H7 (cell line): Measurements from ENCODE around the gene PIGU. TPM values are rescaled to one million over a fixed set of nuclear protein-coding genes. Genes with fewer than 3 reads are reported as not detected.
"Not testable (repeated sequence)": the region's sequence is repeated elsewhere in the genome, so short reads cannot be mapped to it uniquely, and the experiment has no call there.

Experiments used
- DNase-seq: peaks from one replicate; pipeline ENCODE4 v3.0.0; 2012
- H3K27me3 ChIP-seq: 2 replicates; pipeline ENCODE4 v1.6.0; 2011; ENCODE audit warnings: mild to moderate bottlenecking, low read length; ENCODE audit not compliant: control insufficient read depth, insufficient read depth
- H3K36me3 ChIP-seq: replicated peaks from 2 replicates; pipeline ENCODE4 v1.5.1; 2011; ENCODE audit warnings: low read length; ENCODE audit not compliant: control insufficient read depth, insufficient read depth
- H3K4me3 ChIP-seq: 2 replicates; pipeline ENCODE4 v1.5.1; 2011; ENCODE audit warnings: low read depth, mild to moderate bottlenecking, control low read depth, low read length, moderate library complexity; ENCODE audit not compliant: insufficient read depth
- total RNA-seq: library from RNA; depleted of rRNA; stranded (reverse); fragments of >200 nt; shearing (Covaris generic); gene quantifications from 2 replicates; pipeline ENCODE4 v1.2.3, GENCODE V29; 2014

The PIGU gene
- total RNA-seq, 1 experiment from 2014 or later = 28.6 TPM

GRCh38 chr20:34628026-34628425, 48.9 kb downstream of the PIGU start:
- no peaks in the 10 kb centered on the region; the same call in none of the 2 replicates for H3K36me3 ChIP-seq
- no peak for DNase-seq

DNA sequence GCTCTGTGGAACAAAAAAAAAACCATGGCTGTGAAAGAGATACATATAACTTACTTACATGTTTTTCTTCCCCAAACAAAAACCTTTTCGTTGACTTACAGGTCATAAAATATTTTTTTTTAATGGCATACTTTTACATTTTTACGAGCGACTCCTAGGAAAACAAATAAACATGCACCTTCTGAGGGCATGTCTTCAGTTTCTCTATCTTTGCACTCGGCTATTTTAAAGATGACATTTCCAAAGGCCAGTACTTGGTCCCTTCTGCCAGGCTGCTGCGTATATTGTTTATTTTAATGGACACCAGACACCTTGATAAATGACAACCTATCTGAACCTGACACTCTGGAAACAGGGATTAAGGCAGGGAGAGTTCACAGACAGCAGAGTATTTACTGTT, 49.4 kb downstream of the PIGU start:
- no peaks in the 10 kb centered on the region for H3K27me3 ChIP-seq
- no peaks in the 10 kb centered on the region for H3K36me3 ChIP-seq
- no peak overlapping the region for H3K4me3 ChIP-seq
- DNase-seq = no peak

More at GRCh38 chr20:34628026-34628425, 48.9 kb downstream of the PIGU start:
- Histone ChIP-seq H3K27me3 (no peaks in the 10 kb centered on the region), H3K4me3 (no peak overlapping the region)

DNA sequence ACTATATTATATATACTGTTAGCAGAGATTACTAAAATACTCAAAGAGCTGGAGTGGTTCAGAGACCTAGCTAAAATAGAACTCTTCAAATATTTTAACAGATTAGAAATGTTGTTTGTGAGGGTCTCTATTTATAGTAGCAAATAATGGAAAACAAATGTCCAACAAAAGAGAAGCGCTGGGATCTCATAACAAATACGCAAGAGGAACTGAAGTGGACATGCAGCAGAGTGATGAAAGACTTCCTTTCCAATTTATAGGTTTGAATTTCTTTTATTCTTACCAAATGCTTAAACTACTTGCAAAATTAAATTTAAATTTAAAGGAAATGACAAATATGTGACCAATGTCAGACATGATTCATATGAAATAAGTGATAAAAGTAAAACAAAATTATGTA, 49.9 kb downstream of the PIGU start:
- Histone ChIP-seq H3K4me3 (no peak overlapping the region), H3K27me3 (no peaks in the 10 kb centered on the region), H3K36me3 (no peaks in the 10 kb centered on the region)
- DNase-seq = no peak

DNA sequence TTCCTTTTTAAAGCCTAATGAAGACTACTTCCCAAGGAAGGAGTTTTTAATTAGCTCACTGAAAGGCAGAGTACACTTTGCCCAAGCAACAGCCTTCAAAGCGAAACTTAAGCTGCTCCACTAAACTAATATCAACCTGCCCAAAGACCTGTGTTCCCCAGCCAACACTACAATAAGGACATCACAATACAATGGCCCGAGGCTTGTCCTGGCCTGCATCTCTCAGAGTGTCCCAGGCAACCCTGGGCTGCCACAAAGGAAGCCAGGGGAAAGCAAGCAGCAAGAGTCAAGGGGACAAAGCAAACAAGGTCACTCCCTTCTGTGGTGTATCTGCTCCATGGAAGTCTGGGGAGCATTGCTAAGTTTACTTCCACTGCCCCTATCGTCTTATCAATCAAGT, 52.3 kb downstream of the PIGU start:
- Histone ChIP-seq H3K4me3 (no peak overlapping the region), H3K36me3 (no peaks in the 10 kb centered on the region), H3K27me3 (no peaks in the 10 kb centered on the region)
- no peak for DNase-seq

- Histone ChIP-seq H3K27me3 (no peaks in the 10 kb centered on the region), H3K36me3 (no peaks in the 10 kb centered on the region), H3K4me3 (no peak overlapping the region)
- DNase-seq = no peak
Measured at GRCh38 chr20:34622821-34623451, 54.0 kb downstream of the PIGU start.

GRCh38 chr20:34621383-34622367, 55.2 kb downstream of the PIGU start:
- DNase-seq = no peak

GRCh38 chr20:34621036-34621343, 55.9 kb downstream of the PIGU start:
- H3K36me3 ChIP-seq = no peaks in the 10 kb centered on the region; the same call in 1 of the 2 replicates
- DNase-seq = no peak
- no peak overlapping the region for H3K4me3 ChIP-seq
- no peaks in the 10 kb centered on the region for H3K27me3 ChIP-seq

More at GRCh38 chr20:34621383-34622367, 55.2 kb downstream of the PIGU start:
- Histone ChIP-seq H3K36me3 (no peaks in the 10 kb centered on the region), H3K4me3 (no peak overlapping the region), H3K27me3 (no peaks in the 10 kb centered on the region)

DNA sequence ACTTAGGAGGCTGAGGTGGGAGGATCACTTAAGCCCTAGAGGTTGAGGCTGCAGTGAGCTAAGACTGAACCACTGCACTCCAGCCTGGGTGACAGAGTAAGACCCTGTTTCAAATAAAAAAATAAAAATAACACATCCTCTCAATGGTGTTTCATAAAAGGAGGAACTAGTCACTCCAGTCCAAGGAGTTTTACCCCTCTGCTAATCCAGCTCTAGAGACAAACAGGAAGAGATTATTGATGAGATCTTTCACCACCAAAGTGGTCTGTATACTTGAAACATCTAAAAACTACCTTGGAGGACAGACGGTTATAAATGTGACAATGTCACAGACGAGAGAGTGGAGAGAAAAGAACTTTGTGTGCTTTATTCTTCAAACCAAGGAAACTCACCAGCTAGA, 58.2 kb downstream of the PIGU start:
- DNase-seq = no peak
- no peaks in the 10 kb centered on the region for H3K27me3 ChIP-seq
- peaks cover 3% of the 10 kb centered on the region; the same call in 1 of the 2 replicates for H3K36me3 ChIP-seq
- H3K4me3 ChIP-seq = no peak overlapping the region

GRCh38 chr20:34616913-34617312, 60.0 kb downstream of the PIGU start:
- not testable (repeated sequence) for DNase-seq, H3K36me3 ChIP-seq, H3K27me3 ChIP-seq

DNA sequence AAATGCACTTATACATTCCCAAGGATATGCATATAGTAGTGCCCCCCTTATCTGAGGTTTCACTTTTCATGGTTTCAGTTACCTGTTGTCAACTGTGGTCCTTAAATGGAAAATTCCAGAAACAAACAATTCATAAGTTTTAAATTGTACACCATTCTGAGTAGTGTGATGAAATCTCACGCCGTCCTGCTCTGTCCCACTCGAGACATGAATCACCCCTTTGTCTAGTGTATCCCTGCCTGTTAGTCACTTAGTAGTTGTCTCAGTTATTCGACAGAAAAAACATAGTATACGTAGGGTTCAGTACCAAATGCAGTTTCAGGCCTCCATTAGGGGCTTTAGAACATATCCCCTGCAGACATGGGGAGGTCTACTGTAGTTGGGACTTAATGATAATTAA, 61.4 kb downstream of the PIGU start:
- no peak for DNase-seq
- H3K36me3 ChIP-seq = peaks cover 3% of the 10 kb centered on the region; the same call in 1 of the 2 replicates
- H3K4me3 ChIP-seq = no peak overlapping the region
- H3K27me3 ChIP-seq = no peaks in the 10 kb centered on the region

More at GRCh38 chr20:34616913-34617312, 60.0 kb downstream of the PIGU start:
- H3K4me3 ChIP-seq = not testable (repeated sequence)

DNA sequence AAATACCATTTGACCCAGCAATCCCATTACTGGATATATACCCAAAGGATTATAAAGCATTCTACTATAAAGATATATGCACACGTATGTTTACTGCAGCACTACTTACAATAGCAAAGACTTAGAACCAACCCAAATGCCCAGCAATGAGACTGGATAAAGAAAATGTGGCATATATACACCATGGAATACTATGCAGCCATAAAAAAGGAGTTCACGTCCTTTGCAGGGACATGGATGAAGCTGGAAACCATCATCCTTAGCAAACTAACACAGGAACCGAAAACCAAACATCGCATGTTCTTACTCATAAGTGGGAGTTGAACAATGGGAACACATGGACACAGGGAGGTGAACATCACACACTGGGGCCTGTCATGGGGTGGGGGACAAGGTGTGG, 64.9 kb downstream of the PIGU start:
- not testable (repeated sequence) for DNase-seq, H3K36me3 ChIP-seq, H3K27me3 ChIP-seq, H3K4me3 ChIP-seq

GRCh38 chr20:34607066-34607465, 69.8 kb downstream of the PIGU start:
- no peak overlapping the region for H3K4me3 ChIP-seq
- H3K36me3 ChIP-seq = no peaks in the 10 kb centered on the region
- no peak for DNase-seq
- no peaks in the 10 kb centered on the region for H3K27me3 ChIP-seq

DNA sequence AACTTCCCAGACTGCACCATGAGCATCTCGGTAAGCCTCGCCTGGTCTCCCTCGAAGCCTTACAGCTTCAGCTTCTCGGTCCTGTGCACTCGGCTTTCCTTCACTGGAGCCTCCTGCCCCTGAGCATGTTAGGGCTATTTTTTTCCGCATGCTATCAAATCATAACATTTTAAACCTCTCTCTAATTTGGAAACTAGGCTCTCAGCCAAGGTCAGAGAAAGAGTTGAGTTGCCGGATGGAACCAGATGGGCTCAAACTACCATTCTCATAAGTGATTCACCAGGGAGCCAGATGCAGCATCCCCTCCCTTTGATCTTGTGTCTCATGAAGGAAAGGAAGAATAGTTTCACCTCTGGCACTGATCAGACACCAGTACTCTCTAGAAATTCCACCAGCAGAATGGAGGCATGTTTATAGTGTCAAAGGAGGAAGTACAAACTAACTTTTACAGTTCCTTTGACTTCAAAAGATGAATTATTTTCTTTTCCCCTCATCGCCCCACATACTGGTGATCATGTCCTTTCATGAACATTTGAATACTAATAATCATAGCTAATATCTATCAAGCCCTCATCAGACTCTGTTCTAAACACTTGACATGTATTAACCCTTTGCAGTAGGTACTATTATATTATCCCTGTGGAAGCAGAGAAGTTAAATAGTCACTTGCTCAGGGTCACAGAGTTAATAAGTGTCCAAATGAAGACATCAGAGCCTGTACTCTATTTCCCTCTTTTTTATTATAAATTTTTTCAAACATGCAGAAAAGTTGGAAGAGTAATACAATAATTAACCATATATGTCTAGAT, 71.7 kb downstream of the PIGU start:
- Histone ChIP-seq H3K27me3 (no peaks in the 10 kb centered on the region), H3K36me3 (no peaks in the 10 kb centered on the region), H3K4me3 (no peak overlapping the region)
- no peak for DNase-seq

- Histone ChIP-seq H3K27me3 (no peaks in the 10 kb centered on the region), H3K4me3 (no peak overlapping the region), H3K36me3 (no peaks in the 10 kb centered on the region)
- DNase-seq = no peak
Measured at GRCh38 chr20:34600892-34601653, 75.8 kb downstream of the PIGU start.
